ENCODE results near the gene BEAN1. TPM values are rescaled to one million over a fixed set of nuclear protein-coding genes. Genes with fewer than 3 reads are reported as not detected.
A peak's percentile ranks its signal among the peaks of the same experiment; 100 is the strongest.

The BEAN1 gene
- total RNA-seq, 1 experiment from 2014 or later, result not detected

DNA sequence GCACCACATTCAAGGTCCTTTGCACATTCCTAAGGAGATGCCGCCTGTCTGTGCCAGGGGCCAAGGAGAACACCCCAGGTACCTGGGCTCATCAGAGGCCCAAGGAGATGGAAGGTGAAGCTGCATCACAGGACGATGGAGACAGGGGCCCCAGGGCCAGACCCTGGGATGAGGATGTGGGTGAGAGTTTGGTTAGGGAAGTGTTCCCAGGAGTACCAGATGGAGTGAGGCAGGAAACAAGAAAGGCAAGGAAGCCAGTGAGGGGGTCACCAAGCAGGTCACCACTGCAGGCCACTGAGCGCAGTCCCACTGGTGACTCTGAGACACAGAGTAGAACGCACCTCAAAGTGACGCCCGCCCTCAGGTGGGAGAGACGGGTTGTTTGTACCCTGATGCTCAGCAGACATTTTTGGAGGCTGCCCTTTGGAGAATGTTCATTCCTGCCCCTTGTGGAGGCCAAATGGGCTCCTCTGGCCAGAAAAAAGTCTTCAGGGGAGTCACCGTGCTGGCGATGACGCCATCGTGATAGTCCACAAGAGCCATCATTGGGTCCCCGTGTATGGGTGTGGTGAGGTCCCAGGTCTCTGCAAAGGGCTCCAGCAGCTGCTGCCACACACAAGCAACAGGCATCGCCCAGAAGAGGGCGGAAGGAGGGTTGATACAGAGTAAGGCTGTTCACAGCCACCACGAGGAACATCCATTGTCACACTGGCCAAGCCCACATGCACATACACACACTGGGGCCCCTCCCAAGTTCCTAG, 57.5 kb downstream of the BEAN1 start (continued):
- TF ChIP-seq, protein P1, sequence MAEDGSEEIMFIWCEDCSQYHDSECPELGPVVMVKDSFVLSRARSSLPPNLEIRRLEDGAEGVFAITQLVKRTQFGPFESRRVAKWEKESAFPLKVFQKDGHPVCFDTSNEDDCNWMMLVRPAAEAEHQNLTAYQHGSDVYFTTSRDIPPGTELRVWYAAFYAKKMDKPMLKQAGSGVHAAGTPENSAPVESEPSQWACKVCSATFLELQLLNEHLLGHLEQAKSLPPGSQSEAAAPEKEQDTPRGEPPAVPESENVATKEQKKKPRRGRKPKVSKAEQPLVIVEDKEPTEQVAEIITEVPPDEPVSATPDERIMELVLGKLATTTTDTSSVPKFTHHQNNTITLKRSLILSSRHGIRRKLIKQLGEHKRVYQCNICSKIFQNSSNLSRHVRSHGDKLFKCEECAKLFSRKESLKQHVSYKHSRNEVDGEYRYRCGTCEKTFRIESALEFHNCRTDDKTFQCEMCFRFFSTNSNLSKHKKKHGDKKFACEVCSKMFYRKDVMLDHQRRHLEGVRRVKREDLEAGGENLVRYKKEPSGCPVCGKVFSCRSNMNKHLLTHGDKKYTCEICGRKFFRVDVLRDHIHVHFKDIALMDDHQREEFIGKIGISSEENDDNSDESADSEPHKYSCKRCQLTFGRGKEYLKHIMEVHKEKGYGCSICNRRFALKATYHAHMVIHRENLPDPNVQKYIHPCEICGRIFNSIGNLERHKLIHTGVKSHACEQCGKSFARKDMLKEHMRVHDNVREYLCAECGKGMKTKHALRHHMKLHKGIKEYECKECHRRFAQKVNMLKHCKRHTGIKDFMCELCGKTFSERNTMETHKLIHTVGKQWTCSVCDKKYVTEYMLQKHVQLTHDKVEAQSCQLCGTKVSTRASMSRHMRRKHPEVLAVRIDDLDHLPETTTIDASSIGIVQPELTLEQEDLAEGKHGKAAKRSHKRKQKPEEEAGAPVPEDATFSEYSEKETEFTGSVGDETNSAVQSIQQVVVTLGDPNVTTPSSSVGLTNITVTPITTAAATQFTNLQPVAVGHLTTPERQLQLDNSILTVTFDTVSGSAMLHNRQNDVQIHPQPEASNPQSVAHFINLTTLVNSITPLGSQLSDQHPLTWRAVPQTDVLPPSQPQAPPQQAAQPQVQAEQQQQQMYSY (CRISPR knock-in tag; IDR thresholded peaks at IDR 0.05), result no peak
- TF ChIP-seq NR2C2 (CRISPR knock-in tag; IDR thresholded peaks at IDR 0.05) (no peak), ZNF416 (CRISPR knock-in tag; IDR thresholded peaks at IDR 0.05) (no peak), TEAD4 (CRISPR knock-in tag; IDR thresholded peaks at IDR 0.05) (no peak), NR1H2 (CRISPR knock-in tag; IDR thresholded peaks at IDR 0.05) (no peak)
- TF ChIP-seq, protein P2, sequence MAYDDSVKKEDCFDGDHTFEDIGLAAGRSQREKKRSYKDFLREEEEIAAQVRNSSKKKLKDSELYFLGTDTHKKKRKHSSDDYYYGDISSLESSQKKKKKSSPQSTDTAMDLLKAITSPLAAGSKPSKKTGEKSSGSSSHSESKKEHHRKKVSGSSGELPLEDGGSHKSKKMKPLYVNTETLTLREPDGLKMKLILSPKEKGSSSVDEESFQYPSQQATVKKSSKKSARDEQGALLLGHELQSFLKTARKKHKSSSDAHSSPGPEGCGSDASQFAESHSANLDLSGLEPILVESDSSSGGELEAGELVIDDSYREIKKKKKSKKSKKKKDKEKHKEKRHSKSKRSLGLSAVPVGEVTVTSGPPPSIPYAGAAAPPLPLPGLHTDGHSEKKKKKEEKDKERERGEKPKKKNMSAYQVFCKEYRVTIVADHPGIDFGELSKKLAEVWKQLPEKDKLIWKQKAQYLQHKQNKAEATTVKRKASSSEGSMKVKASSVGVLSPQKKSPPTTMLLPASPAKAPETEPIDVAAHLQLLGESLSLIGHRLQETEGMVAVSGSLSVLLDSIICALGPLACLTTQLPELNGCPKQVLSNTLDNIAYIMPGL (CRISPR knock-in tag; IDR thresholded peaks at IDR 0.05), result no peak

DNA sequence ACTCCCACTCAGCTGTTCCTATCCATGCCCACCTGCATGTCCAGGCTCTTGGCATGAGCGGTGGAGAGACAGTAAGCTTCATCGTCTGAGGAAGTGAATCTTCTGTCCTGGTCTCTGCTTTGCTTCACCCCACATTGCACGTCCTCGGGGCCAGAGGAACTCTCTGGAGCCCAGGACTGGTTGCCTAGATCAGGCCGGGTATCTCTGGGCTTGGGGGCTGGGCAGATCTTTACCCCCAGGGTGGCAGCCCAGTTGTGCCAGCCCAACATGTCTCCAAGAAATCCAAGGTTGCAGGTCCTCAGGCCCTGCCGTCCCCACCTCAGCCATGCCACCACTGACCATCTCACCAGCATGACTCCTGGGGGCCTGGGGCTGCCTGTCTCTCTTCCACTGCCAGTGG, 58.3 kb downstream of the BEAN1 start:
- POLR2A ChIA-PET, result no interaction called here
- CTCF ChIA-PET, result interaction anchor here (0.5 to 1.5 kb wide), 5 partner anchors 20 to 104 kb away, joined by 3 to 5 read pairs (median 3); partner anchors contain the start of gene BEAN1
- DNase-seq (ENCODE audit: low spot score), result no peak
- H3K27ac Mint-ChIP-seq, result 0 out of 2 replicates have a peak overlapping the region, but pooled peaks have one; percentile 79
- peaks cover 7% of the 10 kb centered on the region for H3K4me1 Mint-ChIP-seq
- peaks cover 8% of the 10 kb centered on the region for H3K9me3 Mint-ChIP-seq
- no peak overlapping the region for H3K4me3 Mint-ChIP-seq
- peaks cover 2% of the 10 kb centered on the region for H3K27me3 Mint-ChIP-seq (ENCODE audit: low read depth)
- no peak for ATAC-seq
- H3K36me3 Mint-ChIP-seq, result peaks cover 11% of the 10 kb centered on the region; the same call in 1 of the 2 replicates
- TF ChIP-seq TP53 (CRISPR knock-in tag; IDR thresholded peaks at IDR 0.05) (no peak), EMX1 (CRISPR knock-in tag; IDR thresholded peaks at IDR 0.05) (no peak), IRF2 (CRISPR knock-in tag; IDR thresholded peaks at IDR 0.05; ENCODE audit: borderline replicate concordance, low read depth) (no peak), JUN (CRISPR knock-in tag; IDR thresholded peaks at IDR 0.05) (no peak), ESRRA (CRISPR knock-in tag; IDR thresholded peaks at IDR 0.05; ENCODE audit: borderline replicate concordance) (no peak), FOXJ3 (CRISPR knock-in tag; IDR thresholded peaks at IDR 0.05; ENCODE audit: borderline replicate concordance) (no peak), MYBL2 (CRISPR knock-in tag; IDR thresholded peaks at IDR 0.05) (no peak), SP1 (CRISPR knock-in tag; conservative IDR thresholded peaks at IDR 0.05) (no peak), RORB (CRISPR knock-in tag; IDR thresholded peaks at IDR 0.05) (no peak), SMAD3 (CRISPR knock-in tag; IDR thresholded peaks at IDR 0.05; ENCODE audit: borderline replicate concordance) (no peak), RELA (CRISPR knock-in tag; IDR thresholded peaks at IDR 0.05; ENCODE audit: borderline replicate concordance) (no peak)
- TF ChIP-seq, protein P3, sequence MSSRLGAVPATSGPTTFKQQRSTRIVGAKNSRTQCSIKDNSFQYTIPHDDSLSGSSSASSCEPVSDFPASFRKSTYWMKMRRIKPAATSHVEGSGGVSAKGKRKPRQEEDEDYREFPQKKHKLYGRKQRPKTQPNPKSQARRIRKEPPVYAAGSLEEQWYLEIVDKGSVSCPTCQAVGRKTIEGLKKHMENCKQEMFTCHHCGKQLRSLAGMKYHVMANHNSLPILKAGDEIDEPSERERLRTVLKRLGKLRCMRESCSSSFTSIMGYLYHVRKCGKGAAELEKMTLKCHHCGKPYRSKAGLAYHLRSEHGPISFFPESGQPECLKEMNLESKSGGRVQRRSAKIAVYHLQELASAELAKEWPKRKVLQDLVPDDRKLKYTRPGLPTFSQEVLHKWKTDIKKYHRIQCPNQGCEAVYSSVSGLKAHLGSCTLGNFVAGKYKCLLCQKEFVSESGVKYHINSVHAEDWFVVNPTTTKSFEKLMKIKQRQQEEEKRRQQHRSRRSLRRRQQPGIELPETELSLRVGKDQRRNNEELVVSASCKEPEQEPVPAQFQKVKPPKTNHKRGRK (CRISPR knock-in tag; IDR thresholded peaks at IDR 0.05; ENCODE audit: borderline replicate concordance), result no peak
- TF ChIP-seq, protein P4, sequence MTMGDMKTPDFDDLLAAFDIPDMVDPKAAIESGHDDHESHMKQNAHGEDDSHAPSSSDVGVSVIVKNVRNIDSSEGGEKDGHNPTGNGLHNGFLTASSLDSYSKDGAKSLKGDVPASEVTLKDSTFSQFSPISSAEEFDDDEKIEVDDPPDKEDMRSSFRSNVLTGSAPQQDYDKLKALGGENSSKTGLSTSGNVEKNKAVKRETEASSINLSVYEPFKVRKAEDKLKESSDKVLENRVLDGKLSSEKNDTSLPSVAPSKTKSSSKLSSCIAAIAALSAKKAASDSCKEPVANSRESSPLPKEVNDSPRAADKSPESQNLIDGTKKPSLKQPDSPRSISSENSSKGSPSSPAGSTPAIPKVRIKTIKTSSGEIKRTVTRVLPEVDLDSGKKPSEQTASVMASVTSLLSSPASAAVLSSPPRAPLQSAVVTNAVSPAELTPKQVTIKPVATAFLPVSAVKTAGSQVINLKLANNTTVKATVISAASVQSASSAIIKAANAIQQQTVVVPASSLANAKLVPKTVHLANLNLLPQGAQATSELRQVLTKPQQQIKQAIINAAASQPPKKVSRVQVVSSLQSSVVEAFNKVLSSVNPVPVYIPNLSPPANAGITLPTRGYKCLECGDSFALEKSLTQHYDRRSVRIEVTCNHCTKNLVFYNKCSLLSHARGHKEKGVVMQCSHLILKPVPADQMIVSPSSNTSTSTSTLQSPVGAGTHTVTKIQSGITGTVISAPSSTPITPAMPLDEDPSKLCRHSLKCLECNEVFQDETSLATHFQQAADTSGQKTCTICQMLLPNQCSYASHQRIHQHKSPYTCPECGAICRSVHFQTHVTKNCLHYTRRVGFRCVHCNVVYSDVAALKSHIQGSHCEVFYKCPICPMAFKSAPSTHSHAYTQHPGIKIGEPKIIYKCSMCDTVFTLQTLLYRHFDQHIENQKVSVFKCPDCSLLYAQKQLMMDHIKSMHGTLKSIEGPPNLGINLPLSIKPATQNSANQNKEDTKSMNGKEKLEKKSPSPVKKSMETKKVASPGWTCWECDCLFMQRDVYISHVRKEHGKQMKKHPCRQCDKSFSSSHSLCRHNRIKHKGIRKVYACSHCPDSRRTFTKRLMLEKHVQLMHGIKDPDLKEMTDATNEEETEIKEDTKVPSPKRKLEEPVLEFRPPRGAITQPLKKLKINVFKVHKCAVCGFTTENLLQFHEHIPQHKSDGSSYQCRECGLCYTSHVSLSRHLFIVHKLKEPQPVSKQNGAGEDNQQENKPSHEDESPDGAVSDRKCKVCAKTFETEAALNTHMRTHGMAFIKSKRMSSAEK (CRISPR knock-in tag; IDR thresholded peaks at IDR 0.05; ENCODE audit: borderline replicate concordance), result no peak
- TF ChIP-seq, protein P5, sequence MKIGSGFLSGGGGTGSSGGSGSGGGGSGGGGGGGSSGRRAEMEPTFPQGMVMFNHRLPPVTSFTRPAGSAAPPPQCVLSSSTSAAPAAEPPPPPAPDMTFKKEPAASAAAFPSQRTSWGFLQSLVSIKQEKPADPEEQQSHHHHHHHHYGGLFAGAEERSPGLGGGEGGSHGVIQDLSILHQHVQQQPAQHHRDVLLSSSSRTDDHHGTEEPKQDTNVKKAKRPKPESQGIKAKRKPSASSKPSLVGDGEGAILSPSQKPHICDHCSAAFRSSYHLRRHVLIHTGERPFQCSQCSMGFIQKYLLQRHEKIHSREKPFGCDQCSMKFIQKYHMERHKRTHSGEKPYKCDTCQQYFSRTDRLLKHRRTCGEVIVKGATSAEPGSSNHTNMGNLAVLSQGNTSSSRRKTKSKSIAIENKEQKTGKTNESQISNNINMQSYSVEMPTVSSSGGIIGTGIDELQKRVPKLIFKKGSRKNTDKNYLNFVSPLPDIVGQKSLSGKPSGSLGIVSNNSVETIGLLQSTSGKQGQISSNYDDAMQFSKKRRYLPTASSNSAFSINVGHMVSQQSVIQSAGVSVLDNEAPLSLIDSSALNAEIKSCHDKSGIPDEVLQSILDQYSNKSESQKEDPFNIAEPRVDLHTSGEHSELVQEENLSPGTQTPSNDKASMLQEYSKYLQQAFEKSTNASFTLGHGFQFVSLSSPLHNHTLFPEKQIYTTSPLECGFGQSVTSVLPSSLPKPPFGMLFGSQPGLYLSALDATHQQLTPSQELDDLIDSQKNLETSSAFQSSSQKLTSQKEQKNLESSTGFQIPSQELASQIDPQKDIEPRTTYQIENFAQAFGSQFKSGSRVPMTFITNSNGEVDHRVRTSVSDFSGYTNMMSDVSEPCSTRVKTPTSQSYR (CRISPR knock-in tag; IDR thresholded peaks at IDR 0.05), result no peak
- TF ChIP-seq, protein P6, sequence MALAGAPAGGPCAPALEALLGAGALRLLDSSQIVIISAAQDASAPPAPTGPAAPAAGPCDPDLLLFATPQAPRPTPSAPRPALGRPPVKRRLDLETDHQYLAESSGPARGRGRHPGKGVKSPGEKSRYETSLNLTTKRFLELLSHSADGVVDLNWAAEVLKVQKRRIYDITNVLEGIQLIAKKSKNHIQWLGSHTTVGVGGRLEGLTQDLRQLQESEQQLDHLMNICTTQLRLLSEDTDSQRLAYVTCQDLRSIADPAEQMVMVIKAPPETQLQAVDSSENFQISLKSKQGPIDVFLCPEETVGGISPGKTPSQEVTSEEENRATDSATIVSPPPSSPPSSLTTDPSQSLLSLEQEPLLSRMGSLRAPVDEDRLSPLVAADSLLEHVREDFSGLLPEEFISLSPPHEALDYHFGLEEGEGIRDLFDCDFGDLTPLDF (CRISPR knock-in tag; IDR thresholded peaks at IDR 0.05), result no peak

All from WTC11 (cell line).